GM10847 (cell line): ENCODE data around the gene SUGCT.

Experiments
- POLR2A ChIP-seq: IDR thresholded peaks from 2 replicates; pipeline ENCODE4 v1.6.1; 2011; ENCODE audit not compliant: insufficient read length; ENCODE audit errors: extremely low read depth

Gene SUGCT

GRCh38 chr7:40805361-40805760 lies 670.6 kb downstream of the SUGCT start:
- TF ChIP-seq POLR2A: no peak

DNA sequence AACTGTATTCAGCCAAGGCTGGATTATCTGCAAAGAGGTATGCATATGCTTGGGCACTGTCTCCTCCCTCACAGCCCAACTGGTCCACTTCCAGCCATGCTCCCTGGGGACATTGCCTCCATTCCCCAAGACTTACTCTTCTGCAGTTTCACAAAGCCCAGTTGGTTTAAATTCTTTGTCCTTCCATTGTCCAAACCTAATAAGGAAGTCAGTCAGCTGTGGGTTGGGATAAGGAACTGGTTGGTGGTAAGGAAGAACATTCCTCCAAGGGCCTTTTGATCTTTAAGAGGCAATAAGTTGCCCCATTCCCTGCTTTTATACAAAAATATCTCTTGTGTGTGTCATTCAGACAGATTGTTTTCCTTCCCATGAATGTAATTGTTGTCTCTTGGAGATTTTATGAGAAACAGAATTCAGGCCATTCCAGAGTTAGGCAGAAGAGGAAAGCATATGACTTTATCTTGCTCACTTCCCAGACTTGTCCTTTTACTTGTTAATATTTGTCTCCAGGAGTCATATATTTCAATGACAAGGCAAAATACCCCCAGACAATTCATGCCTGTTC lies 673.7 kb downstream of the SUGCT start:
- TF ChIP-seq POLR2A: no peak

DNA sequence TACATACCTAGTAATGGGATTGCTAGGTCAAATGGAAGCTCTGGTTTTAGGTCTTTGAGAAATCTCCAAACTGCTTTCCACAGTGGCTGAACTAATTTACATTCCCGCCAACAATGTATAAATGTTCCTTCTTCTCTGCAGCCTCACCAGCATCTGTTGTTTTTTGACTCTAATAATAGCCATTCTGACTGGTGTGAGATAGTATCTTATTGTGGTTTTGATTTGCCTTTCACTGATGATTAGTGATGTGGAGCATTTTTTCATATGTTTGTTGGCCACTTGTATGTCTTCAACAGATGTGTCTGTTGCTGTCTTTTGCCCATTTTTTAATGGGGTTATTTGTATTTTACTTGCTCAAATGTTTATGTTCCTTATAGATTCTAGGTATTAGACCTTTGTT lies 675.5 kb downstream of the SUGCT start:
- TF ChIP-seq POLR2A: no peak

GRCh38 chr7:40811666-40812065 lies 676.9 kb downstream of the SUGCT start:
- TF ChIP-seq POLR2A: no peak

GRCh38 chr7:40815022-40815421 lies 680.2 kb downstream of the SUGCT start:
- no peak for TF ChIP-seq POLR2A

DNA sequence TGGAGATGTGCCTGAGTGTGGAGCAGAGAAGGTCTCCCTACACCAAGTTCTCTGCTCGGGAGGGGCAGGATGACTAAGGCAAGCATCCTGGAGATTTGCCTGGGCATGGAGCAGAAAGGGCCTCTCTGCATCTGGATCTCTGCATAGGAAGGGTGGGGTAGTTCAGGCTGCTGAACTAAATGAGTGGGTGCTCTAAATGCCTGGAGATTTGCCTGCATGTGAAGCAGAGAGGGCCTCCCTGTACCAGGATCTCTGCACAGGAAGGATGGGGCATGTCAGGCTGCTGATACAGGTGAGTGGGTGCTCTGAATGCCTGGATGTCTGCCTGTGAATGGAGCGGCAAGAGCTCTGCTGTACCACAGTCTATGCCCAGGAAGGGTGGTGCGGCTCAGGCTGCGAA lies 680.7 kb downstream of the SUGCT start:
- no peak for TF ChIP-seq POLR2A

DNA sequence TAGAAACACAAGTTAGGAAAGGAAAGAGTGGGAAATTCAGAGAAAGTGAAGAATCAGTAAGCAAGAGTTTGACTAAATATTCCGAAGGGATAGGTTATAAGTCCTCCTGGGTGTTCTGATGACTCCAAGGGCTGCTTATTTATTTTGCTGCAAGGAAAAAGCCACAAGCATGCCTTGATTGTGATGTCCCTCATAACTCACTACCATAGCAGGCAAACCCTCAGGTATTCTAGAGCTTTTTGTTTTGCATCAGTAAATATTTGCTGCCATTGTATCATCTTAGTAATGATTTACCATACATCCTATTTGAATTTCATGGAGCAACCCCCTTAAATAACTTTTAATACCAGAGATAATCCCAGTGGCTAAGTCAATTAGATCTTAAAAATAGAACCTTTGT lies 688.1 kb downstream of the SUGCT start:
- no peak for TF ChIP-seq POLR2A

GRCh38 chr7:40824461-40824860 lies 689.7 kb downstream of the SUGCT start:
- TF ChIP-seq POLR2A: no peak

- no peak for TF ChIP-seq POLR2A
Observed at GRCh38 chr7:40826411-40827221, 691.8 kb downstream of the SUGCT start.

GRCh38 chr7:40827222-40828085 lies 692.6 kb downstream of the SUGCT start:
- TF ChIP-seq POLR2A: no peak

DNA sequence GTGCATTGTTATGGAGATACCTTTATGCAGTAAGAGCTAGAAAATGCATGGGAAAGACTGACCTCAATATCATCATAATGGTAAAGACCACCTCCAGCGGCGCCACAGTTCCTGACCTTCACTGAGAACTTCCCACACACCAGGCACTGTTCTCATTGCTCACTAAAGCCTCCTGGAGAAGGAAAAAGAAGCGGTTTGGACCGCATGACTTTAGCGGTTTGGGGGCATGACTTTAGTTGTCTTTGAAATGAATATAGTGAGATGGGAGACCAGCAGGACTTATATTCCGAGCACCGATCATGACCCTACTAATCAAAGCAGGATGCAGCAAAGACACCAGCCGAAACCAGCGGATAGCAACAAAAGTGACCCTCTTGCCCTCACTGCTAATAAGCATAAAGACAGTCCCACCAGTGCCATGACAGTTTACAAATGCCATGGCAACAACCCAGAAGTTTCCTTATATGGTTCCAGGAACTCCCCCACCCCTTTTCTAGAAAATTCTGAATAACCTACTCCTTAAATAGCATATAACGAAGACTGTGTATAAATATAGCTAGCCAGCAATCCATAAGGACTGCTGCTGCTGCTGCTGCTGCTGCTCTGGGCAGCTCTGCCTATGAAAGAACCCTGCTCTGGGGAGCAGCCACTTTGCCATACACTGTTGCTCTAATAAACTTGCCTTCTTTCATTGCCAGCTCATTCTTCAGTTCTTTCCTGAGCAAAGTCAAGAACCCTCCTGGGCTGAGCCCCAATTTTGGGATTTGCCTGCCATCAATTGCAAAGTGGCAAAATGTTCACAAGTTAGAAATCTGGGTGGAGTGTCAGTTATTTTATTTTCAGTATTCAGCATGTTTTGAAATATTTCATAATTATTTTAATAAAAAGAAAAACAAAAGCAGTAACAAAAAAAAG lies 694.1 kb downstream of the SUGCT start:
- TF ChIP-seq POLR2A: no peak

DNA sequence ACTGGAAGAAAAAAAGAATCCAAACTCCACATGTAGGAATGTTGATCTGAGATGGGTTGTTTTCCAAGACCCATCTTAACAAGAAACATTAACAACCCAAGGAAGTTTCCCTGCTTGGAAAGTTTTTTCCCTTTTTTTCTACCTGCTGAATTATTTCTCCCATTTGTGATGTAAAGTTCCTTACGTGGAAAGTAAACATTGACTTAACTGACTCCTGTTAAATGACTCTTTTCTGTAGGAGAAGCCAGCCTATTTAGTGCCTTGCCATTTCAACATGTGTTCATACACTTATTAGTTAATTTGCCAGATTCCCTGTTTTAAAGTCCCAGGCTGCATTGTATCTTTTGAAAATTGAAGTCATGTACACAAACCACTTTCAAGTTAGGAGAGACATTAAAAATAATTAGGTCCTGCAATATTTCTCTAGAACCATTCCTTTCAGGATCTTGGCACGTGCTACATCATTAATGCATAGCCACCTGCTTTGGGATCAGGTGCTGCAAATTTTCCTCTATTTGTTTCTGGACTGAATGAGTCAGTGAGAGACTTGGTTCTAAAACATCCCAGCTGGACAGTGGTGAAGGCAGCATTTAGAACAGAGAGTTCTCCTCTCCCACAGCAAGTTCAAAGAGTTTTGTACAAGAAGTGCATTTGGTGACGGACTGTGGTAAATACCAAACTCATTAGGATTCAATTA lies 698.5 kb downstream of the SUGCT start:
- TF ChIP-seq POLR2A: no peak

DNA sequence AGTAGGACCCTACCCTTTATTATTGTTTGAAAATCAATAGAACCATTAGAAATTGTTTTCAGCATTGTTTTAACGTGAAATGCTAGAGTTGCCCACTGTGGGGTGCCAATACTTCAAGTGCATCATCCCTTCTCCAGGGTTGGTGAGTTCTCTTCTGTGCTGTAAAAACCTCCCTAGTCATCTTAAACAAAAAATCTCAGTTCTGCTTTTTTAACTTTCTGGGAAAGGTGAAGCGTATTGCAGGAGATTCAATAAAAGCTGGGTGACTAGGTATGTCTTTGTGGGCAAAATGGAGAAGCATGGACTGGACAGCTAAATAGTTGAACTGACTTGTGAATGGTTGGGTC lies 699.1 kb downstream of the SUGCT start:
- TF ChIP-seq POLR2A: no peak

GRCh38 chr7:40836218-40836617 lies 701.4 kb downstream of the SUGCT start:
- TF ChIP-seq POLR2A: no peak
